GM19025 (cell line): ENCODE data around the gene IGSF21.

ENCODE experiments used
- ATAC-seq: cut with Tn5 transposase; IDR thresholded peaks from one replicate; pipeline ENCODE4 v1.9.1; 2021; ENCODE audit warnings: mild to moderate bottlenecking, low read depth, moderate library complexity; ENCODE audit not compliant: unreplicated experiment

IGSF21 gene

DNA sequence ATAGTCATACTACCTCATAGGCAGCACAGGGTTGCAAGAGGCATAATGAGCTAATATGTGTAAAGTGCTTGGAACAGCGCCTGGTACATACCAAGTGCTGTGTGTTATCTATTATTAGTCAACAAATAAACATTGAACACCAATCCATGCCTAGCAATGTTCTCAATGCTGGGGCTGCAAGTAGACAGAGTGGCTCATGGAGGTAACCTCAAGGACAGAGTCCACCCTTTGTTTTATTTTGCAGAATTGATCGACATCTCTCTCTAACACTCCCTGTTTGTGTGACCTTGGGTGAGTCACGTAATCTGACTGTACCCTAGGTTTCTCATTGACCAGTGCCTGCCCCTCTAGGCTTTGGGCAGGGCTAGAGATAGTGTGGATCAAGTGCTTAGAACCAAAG is 209.2 kb downstream of the IGSF21 start:
- ATAC-seq, result no peak

DNA sequence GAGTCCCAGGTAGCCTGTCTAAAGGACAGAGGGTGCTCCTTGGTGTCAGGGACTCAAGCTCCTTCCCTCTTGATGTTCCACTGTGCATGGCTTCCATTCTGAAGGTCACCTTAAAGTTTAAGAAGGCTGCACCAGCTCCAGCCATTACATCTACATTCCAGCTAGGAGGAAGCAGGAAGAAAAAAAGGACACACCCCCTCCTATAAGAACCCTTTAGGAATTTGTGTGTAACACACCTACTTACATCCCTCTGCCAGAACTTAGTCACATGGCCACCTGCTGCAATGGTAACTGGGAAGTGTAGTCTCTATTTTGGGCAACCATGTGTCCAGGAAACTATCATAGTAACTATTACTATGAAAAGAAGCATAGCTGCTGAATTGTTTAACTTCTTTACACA is 211.5 kb downstream of the IGSF21 start:
- ATAC-seq, result no peak

DNA sequence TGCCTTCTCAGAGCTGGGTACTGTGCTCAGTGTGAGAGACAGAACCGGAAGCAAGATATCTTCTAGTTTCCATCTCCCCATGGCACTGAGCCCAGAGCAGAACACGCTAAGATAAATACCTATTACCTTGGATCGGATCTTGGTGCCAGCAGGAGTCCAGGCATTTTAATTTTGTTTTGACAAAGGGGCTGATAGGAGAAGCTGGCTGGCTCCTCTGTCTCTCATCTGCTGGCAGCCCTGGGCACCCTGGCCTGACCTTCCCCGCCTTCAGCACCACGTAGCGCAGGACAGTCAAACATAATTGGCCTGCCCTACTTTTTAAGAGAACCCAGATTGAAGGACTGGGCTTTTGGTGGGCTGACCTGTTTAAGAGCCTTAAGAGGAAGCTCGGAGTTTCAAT is 212.5 kb downstream of the IGSF21 start:
- no peak for ATAC-seq

DNA sequence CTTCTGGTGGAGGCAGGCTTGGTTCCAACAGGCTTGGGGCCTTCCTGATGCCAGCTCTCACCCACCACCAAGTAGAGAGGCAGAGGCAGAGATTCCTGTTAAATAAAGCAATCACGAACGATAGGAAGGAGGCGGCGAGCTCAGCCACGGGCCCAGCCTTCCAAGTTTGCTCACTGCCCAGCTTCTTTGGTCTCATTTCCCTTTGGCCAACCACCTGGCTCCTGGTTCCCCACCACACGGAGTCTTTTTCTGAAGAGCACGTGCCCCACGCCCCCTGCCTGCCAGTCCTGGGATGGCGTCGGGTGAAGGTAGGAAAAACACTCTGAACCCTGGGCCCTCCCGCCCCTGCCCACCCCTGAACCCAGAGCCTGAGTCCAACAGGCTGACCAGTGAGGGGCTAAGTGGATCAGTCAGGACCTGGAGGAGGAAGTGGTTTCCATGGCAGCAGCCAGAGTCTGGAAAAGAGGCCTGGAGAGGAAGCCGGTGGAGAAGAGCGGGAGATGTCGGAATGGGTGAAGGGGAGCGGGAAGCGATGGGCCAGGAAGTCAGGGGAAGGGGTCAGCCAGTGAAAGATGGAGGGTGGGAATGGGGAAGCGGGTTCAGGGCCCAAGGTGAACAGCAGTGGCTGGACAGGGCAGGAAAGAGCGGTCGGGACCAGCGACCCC is 214.9 kb downstream of the IGSF21 start:
- ATAC-seq, result no peak

DNA sequence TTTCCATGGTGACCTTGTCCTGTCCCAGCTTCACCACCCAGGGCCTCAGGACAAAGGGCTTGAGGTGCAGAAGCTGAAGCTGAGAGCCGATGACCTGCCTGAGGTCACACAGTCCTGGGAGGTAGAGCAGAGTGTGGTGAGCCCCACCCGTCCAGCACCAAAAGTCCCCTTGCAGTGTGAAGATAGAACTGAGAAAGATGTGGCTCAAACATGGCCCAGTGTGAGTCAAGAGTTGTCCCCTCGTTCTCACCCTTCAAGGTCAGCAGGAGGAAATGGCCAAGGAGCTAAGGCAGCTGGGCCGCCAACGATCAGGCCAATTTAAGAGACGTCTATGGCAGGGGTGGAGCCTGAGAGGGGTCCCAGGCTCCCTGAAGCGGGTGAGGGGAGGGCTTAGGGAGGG is 215.7 kb downstream of the IGSF21 start:
- no peak for ATAC-seq

DNA sequence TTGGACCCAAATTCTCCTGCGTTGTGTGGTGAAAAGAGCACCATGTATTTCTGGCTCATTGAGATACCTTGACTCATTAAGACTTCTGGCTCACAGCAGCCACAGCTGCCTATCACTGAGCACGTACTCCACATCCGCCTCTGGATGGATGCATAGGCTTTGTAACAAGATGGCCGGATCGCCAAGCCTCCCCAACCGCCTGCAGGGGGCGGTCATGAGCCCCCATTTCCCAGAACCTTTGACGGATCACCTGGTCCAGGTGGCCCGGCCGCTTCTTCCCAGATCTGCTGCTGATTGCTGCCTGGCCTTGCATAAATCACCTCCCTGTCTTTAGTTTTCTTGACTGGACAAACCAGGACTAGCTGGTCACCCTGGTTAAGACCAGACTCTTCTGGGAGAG is 216.6 kb downstream of the IGSF21 start:
- no peak for ATAC-seq

DNA sequence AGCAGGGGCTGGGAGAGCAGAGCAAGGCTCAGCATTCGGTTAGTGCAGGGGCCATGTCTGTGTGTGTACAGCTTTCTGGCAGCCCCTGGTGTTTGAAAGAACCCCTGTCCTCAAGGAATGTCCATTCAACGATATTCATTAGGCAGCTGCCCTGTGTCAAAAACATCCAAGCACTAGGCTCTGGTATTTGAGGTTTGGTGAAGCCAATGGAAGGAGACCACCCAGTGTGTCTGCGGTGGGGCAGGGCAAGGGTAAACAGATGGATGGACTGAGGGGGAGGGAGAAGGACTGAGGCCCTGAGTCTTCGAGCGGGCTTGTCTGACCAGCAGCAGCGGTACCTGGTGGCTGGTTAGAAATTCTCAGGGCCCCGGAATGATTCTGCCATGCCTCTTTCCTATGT is 217.5 kb downstream of the IGSF21 start:
- no peak for ATAC-seq

DNA sequence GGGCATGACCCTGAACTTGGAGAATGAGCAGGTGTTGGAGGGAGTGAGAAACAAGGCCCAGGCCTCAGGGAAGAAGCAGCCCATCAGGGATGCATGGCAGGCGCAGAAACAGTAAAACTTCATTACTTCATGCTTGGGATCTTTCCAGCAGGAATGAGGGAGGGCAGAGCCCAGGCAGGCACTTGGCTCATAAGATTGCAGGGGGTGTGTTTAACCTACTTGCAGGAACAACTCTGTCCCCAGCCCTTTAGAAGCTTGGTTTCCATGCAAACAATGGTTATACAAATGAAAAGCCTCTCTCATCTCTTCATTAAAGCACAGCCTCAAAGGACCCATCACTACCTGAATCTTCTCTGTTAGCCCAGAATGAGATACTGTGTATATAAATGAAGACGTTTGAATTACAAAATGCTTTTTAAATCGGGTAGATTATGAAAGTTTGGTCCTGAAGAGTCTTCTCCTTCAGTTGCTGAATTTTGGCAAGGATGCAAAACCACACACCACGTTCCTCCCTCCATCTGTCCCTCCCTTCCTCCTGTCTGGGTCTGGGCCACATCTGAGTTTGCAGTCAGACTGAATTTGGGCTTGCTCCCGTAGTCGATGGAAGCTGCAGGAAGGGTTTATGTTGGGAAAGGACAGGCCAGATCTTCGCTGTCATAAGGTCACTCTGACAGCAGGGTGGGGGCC is 218.8 kb downstream of the IGSF21 start:
- no peak for ATAC-seq

DNA sequence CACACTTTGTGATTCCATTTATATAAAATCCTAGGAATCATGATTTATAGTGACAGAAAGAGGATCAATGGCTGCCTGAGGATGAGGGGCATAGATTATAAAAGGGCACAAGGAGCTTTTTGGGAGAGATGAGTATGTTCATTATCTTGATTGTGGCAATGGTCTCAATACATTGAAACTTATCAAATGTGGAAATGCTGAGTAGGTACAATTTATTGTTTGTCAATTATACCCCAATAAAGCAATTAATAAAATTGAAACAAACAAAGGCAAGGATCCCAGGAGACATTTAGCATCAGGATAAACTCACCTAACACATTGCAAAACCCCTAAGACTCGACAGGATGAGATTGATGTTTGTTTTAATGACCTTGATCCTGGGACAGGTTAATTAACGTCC is 220.1 kb downstream of the IGSF21 start:
- no peak for ATAC-seq

DNA sequence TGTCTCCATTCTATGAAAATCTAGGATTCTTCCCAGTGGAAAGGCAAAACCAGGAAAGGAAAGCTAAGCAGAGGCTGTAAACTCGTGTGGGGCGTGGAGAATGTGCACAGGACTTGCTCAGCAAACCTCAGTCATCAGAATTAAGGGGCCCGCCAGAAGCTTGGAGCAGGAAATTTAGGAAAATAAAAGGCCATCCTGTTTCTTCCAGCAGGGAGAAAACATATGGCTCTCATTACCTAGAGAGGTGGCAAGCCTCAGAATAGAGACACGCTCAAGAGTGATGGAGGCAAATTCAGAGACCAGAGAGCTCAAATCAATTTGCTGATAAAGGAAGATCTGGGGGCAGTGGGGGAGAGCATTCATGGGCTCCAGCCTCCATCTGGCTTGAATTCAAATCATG is 221.2 kb downstream of the IGSF21 start:
- no peak for ATAC-seq

DNA sequence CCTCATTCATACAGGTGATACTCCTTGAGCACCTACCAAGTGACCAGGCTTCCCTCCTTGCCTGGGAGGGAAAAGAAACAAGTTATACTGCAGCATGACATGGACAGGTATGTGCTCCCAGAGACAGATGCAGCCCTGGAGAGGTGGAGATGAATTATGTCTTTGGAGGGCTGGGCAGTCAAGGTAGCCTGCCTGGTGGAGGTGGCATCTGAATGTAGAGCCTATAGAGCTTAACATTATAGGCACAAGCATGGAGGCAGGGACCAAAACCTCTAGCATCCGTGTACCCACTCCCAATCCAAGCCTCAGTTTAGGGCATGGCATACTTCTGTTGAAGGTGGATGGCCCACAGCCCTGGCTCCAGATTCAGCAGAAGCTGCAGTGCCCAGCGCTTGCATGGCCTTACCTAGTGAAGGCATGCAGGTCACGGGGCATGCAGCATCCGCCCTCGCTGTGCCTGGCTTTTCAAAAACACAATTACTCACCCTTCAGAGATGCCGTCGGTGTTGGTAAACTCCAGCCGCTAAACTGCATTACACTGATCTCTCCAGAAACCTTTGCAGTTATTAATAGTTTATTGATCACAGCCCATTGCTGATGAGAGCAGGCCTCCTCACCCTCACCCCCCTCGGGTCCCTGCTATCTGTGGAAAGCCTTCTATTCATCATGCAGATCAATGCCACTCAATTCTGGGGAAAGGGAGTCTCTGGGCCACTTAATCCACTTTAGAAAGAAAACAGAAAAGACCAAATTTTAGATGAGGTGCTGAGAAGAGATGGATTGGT is 222.1 kb downstream of the IGSF21 start:
- no peak for ATAC-seq

DNA sequence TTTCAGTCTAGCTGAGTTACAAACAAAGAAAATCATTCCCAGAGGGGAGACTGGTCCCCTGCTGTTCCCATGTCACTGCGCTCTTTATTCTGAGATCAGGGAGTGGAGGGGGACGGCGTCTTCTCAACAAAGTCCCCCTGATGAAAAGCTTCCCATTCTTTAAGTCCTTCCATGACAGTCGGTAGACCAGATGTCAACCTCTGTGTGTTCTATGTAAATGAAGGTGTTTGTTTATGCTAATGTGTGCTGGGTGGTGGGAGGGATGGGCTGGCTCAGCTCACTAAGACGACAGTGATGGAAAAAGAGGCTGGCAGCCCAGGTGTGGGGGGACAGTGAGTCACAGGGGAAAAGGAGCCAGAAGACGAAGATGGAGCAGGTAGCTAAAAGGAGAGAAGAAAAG is 225.0 kb downstream of the IGSF21 start:
- no peak for ATAC-seq

DNA sequence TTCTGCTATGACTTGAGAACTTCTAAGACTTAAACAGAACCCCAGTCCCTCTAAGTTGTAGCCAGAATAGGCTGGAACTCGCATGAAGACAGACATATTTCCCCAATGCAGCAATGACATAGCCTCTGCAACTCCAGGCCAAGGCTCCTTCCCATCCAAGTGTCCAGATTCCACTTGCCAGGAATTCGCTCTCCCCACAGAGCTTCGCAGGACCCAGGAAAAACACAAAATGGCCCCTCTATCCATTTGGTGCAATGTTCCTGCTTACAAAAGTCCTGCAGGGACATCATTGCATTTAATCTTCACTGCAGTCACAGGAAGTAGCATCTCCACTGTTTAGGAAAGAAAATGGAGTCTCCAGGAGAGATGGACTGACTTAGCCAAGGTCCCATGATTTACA is 225.6 kb downstream of the IGSF21 start:
- ATAC-seq, result no peak

DNA sequence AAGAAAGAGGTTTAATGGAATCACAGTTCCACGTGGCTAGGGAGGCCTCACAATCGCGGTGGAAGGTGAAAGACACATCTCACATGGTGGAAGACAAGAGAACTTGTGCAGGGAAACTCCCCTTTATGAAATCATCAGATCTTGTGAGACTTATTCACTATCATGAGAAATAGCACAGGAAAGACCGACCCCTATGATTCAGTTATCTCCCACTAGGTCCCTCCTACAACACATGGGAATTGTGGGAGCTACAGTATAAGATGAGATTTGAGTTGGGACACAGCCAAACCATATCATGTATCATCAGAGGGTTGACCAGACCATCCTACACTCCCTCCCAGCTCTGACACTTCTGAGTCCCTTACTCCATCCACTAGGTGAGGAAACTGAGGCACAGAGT is 229.2 kb downstream of the IGSF21 start:
- ATAC-seq, result no peak

DNA sequence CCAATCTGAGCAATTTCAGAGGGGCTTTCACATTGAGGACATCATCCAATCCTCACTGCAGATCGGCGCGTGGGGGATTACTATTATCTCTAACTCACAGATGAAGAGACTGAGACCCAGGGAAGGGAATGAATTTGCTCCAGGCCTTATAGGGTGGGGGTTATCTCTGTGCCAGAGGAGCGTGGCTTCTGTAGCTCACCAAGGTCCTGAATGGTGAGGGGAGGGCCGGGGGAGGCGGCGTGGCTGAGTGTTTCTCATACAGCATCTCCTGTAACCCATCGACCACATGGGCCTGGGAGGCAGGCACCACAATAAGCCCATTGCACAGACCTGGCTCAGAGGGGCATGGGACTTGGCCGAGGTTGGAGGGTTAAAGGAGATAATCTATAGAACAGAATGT is 230.2 kb downstream of the IGSF21 start:
- no peak for ATAC-seq

DNA sequence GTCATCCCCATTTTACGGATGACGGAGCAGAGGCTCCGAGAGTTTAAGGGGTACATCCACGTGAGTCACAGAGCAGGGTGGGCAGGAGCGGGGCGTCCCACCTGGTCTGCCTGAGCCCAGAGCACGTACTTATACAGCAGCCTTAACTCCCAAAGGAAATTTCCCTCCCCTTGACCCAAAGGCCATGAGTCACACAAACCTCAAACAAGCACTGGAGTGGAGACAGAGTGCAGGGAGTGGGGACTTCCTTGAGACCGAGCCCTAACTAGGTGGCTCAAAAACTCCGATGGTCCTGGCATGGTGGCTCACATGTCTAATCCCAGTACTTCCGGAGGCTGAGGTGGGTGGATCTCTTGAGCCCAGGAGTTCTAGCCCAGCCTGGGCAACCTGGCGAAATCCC is 231.6 kb downstream of the IGSF21 start:
- ATAC-seq, result no peak

DNA sequence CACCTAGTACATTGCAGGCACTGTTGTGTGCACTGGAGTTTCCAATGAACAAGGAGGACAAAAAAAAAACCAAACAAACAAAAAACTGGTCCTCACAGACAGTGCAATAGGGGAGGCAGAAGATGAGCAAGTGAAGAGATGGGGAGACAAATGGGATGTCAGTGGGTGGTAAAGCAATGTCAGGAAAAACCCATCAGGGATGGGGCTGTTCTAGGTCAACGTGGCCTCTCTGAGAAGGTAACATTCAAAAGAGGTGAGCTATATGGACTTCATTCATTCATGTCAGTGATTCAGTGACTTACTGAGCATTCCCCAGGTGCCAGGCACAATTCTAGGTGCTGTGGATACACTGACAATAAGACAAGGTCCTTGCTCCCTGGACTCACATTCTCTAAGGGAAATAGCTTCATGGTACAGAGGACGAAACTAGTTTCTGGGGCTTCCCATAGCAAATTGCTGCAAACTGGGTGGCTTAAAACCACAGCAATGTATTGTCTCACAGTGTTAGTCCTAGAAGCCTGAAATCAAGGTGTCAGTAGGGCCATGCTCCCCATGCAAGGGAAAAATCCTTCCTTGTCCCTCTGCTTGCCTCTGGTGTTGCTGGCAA is 232.7 kb downstream of the IGSF21 start:
- ATAC-seq, result no peak

DNA sequence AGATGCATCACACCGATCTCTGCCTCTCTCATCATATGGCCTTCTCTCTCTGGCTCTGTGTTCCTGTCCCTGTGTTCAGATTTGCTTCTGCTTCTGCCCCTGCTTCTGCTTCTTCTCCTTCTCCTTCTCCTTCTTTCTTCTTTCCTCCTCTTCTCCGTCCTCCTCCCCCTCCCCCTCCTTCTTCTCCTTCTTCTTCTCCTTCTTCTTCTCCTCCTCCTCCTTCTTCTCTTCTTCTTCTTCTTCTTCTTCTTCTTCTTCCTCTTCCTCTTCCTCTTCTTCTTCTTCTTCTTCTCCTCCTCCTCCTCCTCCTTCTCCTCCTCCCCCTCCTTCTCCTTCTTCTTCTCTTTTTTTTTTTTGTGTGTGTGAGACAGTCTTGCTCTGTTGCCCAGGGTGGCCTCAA is 233.2 kb downstream of the IGSF21 start:
- ATAC-seq, result no peak

DNA sequence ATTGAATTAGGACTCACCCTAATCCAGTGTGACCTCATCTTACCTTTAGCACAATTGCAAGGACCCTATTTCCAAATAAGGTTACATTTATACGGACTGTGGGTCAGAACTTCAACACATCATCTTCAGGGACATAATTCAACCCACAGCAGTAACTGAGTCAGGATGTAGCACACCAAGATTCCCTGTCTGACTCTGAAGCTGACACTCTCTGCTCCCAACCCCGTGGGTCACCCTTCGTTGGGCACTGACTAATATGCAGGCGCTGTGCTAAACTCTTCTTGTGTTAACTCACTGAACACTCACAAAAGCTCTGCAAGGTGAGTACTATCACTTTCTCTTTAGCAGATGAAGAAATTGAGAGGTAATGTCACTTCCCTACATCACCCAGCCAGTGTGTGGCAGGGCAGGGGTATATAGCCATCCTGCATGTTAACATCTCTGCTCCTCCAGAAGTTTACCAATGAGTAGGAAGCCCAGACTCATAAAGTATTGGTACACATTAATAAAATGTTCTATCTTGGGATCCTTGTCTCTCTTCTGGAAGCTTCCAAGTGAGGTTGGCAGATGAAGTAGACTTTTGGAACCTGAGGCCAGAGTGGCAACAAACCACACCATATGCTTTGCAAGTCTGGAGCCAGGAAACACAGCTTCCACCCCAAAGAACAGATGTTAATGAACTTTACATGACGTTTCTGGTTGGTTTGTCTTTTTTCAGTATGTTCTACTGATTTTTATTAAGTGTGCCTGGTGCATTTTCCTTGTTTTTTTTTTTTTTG is 233.9 kb downstream of the IGSF21 start:
- ATAC-seq, result no peak

DNA sequence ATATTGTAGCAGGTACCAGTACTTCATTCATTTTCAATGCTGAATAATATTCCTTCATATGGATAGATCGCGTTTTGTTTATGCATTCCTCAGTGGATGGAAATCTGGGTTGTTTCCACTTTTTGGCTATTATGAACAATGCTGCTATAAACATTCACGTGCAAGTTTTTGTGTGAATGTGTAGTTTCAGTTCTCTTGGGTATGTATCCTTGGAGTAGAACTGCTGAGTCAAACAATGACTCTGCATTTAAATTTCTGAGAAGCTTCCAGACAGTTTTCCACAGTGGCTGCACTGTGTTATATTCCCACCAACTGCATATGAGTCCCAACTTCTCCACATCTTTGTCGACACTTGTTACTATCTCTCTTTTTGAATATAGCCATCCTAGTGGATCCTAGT is 235.1 kb downstream of the IGSF21 start:
- ATAC-seq, result no peak

DNA sequence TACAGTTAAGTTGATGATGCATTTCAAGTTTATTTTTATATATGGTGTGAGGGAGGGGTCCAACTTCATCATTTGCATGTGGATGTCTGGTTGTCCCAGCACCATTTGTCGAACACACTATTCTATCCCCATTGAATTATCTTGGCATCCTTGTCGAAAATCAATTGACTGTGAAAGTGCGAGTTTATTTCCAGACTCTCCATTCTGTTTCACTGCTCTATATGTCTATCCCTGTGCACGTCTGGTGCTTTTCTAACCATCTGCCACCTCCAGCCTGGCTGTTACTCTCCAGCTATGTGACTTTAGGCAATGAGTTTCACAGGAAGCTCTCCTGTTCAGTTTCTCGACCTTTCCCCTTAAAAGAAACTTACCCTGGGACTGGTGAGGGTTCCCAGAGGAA is 236.0 kb downstream of the IGSF21 start:
- ATAC-seq, result no peak
